Activated T-cell treated with anti-CD3 and anti-CD28 coated beads, Interleukin-2, amount 50 U/mL, for 72 hours (primary cell): ENCODE results near the gene EIF2B2. TPM values are rescaled to one million over a fixed set of nuclear protein-coding genes. Genes with fewer than 3 reads are reported as not detected.

Source experiments
- total RNA-seq, 2 donors: library from RNA; stranded (reverse); gene quantifications; one replicate each; pipeline ENCODE4 v1.2.3, GENCODE V29; 2022

Gene EIF2B2
- total RNA-seq, 2 donors from 2014 or later: 50.3 to 68.5 TPM

Other genes starting within 250 kb of the EIF2B2 start
- gene YLPM1, start 239.6 kb upstream of the EIF2B2 start, total RNA-seq: 10 to 100 TPM; 62.6 to 67.1 TPM
- gene PROX2, start 126.8 kb upstream of the EIF2B2 start, total RNA-seq: under 1 TPM; 0.23 to 0.29 TPM
- 100 to 1,000 TPM; 151 to 183 TPM for gene DLST, start 121.0 kb upstream of the EIF2B2 start, total RNA-seq
- 1 to 10 TPM; 4.6 to 6.7 TPM for gene RPS6KL1, start 79.7 kb upstream of the EIF2B2 start, total RNA-seq
- under 1 TPM in 1 of 2 donors, not detected in 1; 0.35 TPM for gene PGF, start 47.3 kb upstream of the EIF2B2 start, total RNA-seq
- 10 to 100 TPM; 16.9 to 19.3 TPM for gene MLH3, start 48.5 kb downstream of the EIF2B2 start, total RNA-seq
- 10 to 100 TPM; 40.5 to 44.9 TPM for gene ACYP1, start 61.1 kb downstream of the EIF2B2 start, total RNA-seq
- gene ZC2HC1C, start 66.7 kb downstream of the EIF2B2 start, total RNA-seq: 1 to 10 TPM; 1.2 to 3.0 TPM
- gene NEK9, start 124.1 kb downstream of the EIF2B2 start, total RNA-seq: 10 to 100 TPM; 64.1 to 77.5 TPM
- 100 to 1,000 TPM; 187 to 235 TPM for gene TMED10, start 173.7 kb downstream of the EIF2B2 start, total RNA-seq